ENCODE results near the gene GRAMD4.

DNA sequence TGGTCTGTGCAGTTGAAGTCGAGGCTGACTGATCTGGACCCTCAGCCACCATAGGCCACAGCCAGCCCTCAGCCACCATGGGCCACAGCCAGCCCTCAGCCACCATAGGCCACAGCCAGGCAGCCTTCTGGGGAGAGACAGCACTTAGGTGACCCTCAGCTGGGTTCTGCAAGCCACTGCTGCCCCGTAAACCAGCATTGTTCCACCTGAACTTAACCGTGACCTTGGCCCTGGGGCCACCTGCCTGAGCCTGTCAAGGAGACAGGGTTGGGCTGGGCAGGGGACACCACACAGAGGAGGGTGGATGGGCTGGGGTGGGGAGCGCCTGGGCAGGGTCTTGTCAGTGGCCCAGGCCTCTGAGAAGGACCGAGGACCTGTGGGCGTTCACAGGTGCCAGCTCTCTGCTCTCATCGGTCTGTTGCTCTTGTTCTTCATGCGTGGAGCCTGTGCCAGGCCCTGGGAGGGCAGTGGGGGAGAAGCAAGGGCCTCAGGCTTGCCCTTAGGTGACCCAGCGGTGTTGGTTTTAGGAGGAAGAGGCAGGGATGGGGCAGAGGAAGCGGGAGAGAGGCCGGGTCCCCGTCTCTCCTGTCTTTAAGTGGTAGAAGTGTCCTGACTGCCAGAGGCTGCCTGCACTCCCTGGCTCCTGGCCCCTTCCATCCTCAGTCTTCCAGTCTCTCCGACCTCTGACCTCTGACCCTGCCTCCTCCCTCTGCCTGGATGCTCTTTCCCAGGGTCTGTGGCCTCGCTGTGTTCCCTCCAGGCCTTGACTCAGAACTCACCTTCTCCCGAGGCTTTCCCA is 36.9 kb downstream of the GRAMD4 start:
- TF ChIP-seq POLR2A (IDR thresholded peaks at IDR 0.05) = no peak
- TF ChIP-seq, protein P1, sequence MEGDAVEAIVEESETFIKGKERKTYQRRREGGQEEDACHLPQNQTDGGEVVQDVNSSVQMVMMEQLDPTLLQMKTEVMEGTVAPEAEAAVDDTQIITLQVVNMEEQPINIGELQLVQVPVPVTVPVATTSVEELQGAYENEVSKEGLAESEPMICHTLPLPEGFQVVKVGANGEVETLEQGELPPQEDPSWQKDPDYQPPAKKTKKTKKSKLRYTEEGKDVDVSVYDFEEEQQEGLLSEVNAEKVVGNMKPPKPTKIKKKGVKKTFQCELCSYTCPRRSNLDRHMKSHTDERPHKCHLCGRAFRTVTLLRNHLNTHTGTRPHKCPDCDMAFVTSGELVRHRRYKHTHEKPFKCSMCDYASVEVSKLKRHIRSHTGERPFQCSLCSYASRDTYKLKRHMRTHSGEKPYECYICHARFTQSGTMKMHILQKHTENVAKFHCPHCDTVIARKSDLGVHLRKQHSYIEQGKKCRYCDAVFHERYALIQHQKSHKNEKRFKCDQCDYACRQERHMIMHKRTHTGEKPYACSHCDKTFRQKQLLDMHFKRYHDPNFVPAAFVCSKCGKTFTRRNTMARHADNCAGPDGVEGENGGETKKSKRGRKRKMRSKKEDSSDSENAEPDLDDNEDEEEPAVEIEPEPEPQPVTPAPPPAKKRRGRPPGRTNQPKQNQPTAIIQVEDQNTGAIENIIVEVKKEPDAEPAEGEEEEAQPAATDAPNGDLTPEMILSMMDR (IDR thresholded peaks at IDR 0.05 in 8 of 11, conservative IDR thresholded peaks at IDR 0.05 in 3 of 11) = no peak
